Measurements from ENCODE around the gene MBOAT1. TPM values are rescaled to one million over a fixed set of nuclear protein-coding genes. Genes with fewer than 3 reads are reported as not detected.

MBOAT1 gene
- total RNA-seq, 4 donors from 2014 or later: 0.61 to 1.8 (median 1.1) TPM

- DNase-seq: no peak
- no peak for ATAC-seq
Measured at GRCh38 chr6:20255428-20255827, 43.2 kb upstream of the MBOAT1 start.

GRCh38 chr6:20254295-20254694 lies 42.0 kb upstream of the MBOAT1 start:
- no peaks in the 10 kb centered on the region for H3K27me3 ChIP-seq
- intact Hi-C loops (cut with DNase I; ENCODE audit: low total_unique reads): no loop called here
- no peak for ATAC-seq
- no peak overlapping the region for H3K4me3 ChIP-seq
- DNase-seq: no peak
- H3K4me1 ChIP-seq: no peaks in the 10 kb centered on the region
- TF ChIP-seq POLR2A (IDR thresholded peaks at IDR 0.05): no peak
- no peak for TF ChIP-seq CTCF (IDR thresholded peaks at IDR 0.05 in 4 of 5, conservative IDR thresholded peaks at IDR 0.05 in 1 of 5)
- H3K27ac ChIP-seq: no peak overlapping the region
- no peaks in the 10 kb centered on the region for H3K36me3 ChIP-seq
- no peaks in the 10 kb centered on the region for H3K9me3 ChIP-seq
- in situ Hi-C loops (cut with MboI; ENCODE audit: low sequenced_read_pairs in 4 of 4): no loop called here

More at GRCh38 chr6:20255428-20255827, 43.2 kb upstream of the MBOAT1 start:
- Histone ChIP-seq H3K4me1 (no peaks in the 10 kb centered on the region), H3K36me3 (no peaks in the 10 kb centered on the region), H3K27ac (no peak overlapping the region), H3K4me3 (no peak overlapping the region), H3K9me3 (no peaks in the 10 kb centered on the region), H3K27me3 (no peaks in the 10 kb centered on the region)
- no peak for TF ChIP-seq CTCF (IDR thresholded peaks at IDR 0.05 in 4 of 5, conservative IDR thresholded peaks at IDR 0.05 in 1 of 5)
- TF ChIP-seq POLR2A (IDR thresholded peaks at IDR 0.05): no peak
- intact Hi-C loops (cut with DNase I; ENCODE audit: low total_unique reads) (no loop called here), in situ Hi-C loops (cut with MboI; ENCODE audit: low sequenced_read_pairs in 4 of 4) (no loop called here)

GRCh38 chr6:20253021-20253420 lies 40.8 kb upstream of the MBOAT1 start:
- H3K36me3 ChIP-seq: no peaks in the 10 kb centered on the region
- DNase-seq (no peak), ATAC-seq (no peak)
- TF ChIP-seq POLR2A (IDR thresholded peaks at IDR 0.05): no peak
- TF ChIP-seq CTCF (IDR thresholded peaks at IDR 0.05 in 4 of 5, conservative IDR thresholded peaks at IDR 0.05 in 1 of 5): no peak
- H3K4me1 ChIP-seq: no peaks in the 10 kb centered on the region
- H3K9me3 ChIP-seq: no peaks in the 10 kb centered on the region
- no peak overlapping the region for H3K4me3 ChIP-seq
- H3K27ac ChIP-seq: no peak overlapping the region
- in situ Hi-C loops (cut with MboI; ENCODE audit: low sequenced_read_pairs in 4 of 4): no loop called here
- intact Hi-C loops (cut with DNase I; ENCODE audit: low total_unique reads): no loop called here
- H3K27me3 ChIP-seq: no peaks in the 10 kb centered on the region

- H3K27me3 ChIP-seq: no peaks in the 10 kb centered on the region
- in situ Hi-C loops (cut with MboI; ENCODE audit: low sequenced_read_pairs in 4 of 4): no loop called here
- TF ChIP-seq POLR2A (IDR thresholded peaks at IDR 0.05) (no peak), CTCF (IDR thresholded peaks at IDR 0.05 in 4 of 5, conservative IDR thresholded peaks at IDR 0.05 in 1 of 5) (no peak)
- no peak overlapping the region for H3K4me3 ChIP-seq
- intact Hi-C loops (cut with DNase I; ENCODE audit: low total_unique reads): no loop called here
- DNase-seq (no peak), ATAC-seq (no peak)
- H3K9me3 ChIP-seq: no peaks in the 10 kb centered on the region
- no peaks in the 10 kb centered on the region for H3K36me3 ChIP-seq
- H3K4me1 ChIP-seq: no peaks in the 10 kb centered on the region
- no peak overlapping the region for H3K27ac ChIP-seq
Measured at GRCh38 chr6:20252311-20252710, 40.0 kb upstream of the MBOAT1 start.

- no peak overlapping the region for H3K27ac ChIP-seq
- H3K36me3 ChIP-seq: no peaks in the 10 kb centered on the region
- in situ Hi-C loops (cut with MboI; ENCODE audit: low sequenced_read_pairs in 4 of 4): no loop called here
- DNase-seq (no peak), ATAC-seq (no peak)
- H3K4me3 ChIP-seq: no peak overlapping the region
- intact Hi-C loops (cut with DNase I; ENCODE audit: low total_unique reads): no loop called here
- TF ChIP-seq CTCF (IDR thresholded peaks at IDR 0.05 in 4 of 5, conservative IDR thresholded peaks at IDR 0.05 in 1 of 5): no peak
- no peak for TF ChIP-seq POLR2A (IDR thresholded peaks at IDR 0.05)
- no peaks in the 10 kb centered on the region for H3K27me3 ChIP-seq
- no peaks in the 10 kb centered on the region for H3K9me3 ChIP-seq
- no peaks in the 10 kb centered on the region for H3K4me1 ChIP-seq
Measured at GRCh38 chr6:20251525-20251924, 39.3 kb upstream of the MBOAT1 start.

Measured in gastrocnemius medialis (tissue), 4 donors.